Right kidney (tissue), 9 donors: ENCODE results near the gene APC.

Experiments used
- DNase-seq: peaks from one replicate; pipeline ENCODE4 v3.0.0-alpha.2; 2016
- long read RNA-seq, 8 donors: transcript quantifications; one replicate each; lab custom pipeline, GENCODE V29; 2026

Gene APC
- long read RNA-seq, donor 1, result 0 reads
- long read RNA-seq, donor 2, result 0 reads
- long read RNA-seq, donor 3, result 0 reads
- long read RNA-seq, donor 4, result 0 reads
- long read RNA-seq, donor 5, result 0 reads
- long read RNA-seq, donor 6, result 0 reads
- long read RNA-seq, donor 7, result 0 reads
- long read RNA-seq, donor 8, result 0 reads

GRCh38 chr5:112737463-112738190 is at the start of gene APC:
Gene APC, plus strand, starts transcription at chr5:112737885. Its CDS starts 17,006 bp downstream, at chr5:112754891.
- peak; percentile 82 for DNase-seq

- DNase-seq, result no peak
These were observed 48.4 kb upstream of the APC start for GRCh38 chr5:112689155-112689909.

GRCh38 chr5:112690605-112691338 is 46.9 kb upstream of the APC start:
- no peak for DNase-seq

- DNase-seq, result no peak
These were observed 46.4 kb upstream of the APC start for GRCh38 chr5:112691339-112691680.

GRCh38 chr5:112691758-112692157 is 45.9 kb upstream of the APC start:
- no peak for DNase-seq

- DNase-seq, result no peak
These were observed 45.2 kb upstream of the APC start for GRCh38 chr5:112692472-112692871.

GRCh38 chr5:112693301-112693700 is 44.4 kb upstream of the APC start:
- no peak for DNase-seq

- no peak for DNase-seq
These were observed 42.6 kb upstream of the APC start for GRCh38 chr5:112694853-112695709.

GRCh38 chr5:112696786-112697185 is 40.9 kb upstream of the APC start:
- DNase-seq, result no peak

- DNase-seq, result no peak
These were observed 40.4 kb upstream of the APC start for GRCh38 chr5:112697322-112697721.

- no peak for DNase-seq
These were observed 39.9 kb upstream of the APC start for GRCh38 chr5:112697833-112698232.

GRCh38 chr5:112703866-112704820 is 33.5 kb upstream of the APC start:
- DNase-seq, result no peak

GRCh38 chr5:112706446-112707016 is 31.2 kb upstream of the APC start:
- DNase-seq, result no peak

- DNase-seq, result peak; percentile 98
These were observed 30.2 kb upstream of the APC start for GRCh38 chr5:112707187-112708102.

GRCh38 chr5:112708103-112708622 is 29.5 kb upstream of the APC start:
- no peak for DNase-seq

GRCh38 chr5:112709416-112709815 is 28.3 kb upstream of the APC start:
- DNase-seq, result no peak

- DNase-seq, result no peak
These were observed 26.8 kb upstream of the APC start for GRCh38 chr5:112710896-112711295.

GRCh38 chr5:112711436-112711835 is 26.2 kb upstream of the APC start:
- no peak for DNase-seq

- DNase-seq, result no peak
These were observed 24.5 kb upstream of the APC start for GRCh38 chr5:112713206-112713605.
